HCT116 (cell line): ENCODE data around the gene GPAT3. TPM values are rescaled to one million over a fixed set of nuclear protein-coding genes. Genes with fewer than 3 reads are reported as not detected.

Experiments used
- ATAC-seq: fragments of 200-7000 bp; cut with Tn5 transposase; 2 replicates; pipeline ENCODE4 v1.9.1; 2020; ENCODE audit warnings: mild to moderate bottlenecking, moderate library complexity
- BruUV-seq: library from RNA; stranded (reverse); fragments of 400-500 nt; replicated peaks from 2 replicates; lab custom pipeline; 2021; lab: Mats Ljungman, UMichigan
- CTCF ChIA-PET: fragments of 300-600 bp; sonication (Branson Sonifier 250); formaldehyde crosslinking; loops from one replicate; lab custom pipeline; 2021; ENCODE audit warnings: antibody characterized with exemption; lab: Charles Lee
- POLR2A ChIA-PET: fragments of 300-600, 350-600 bp; sonication (Branson Sonifier 250); formaldehyde crosslinking; loops from one replicate; lab custom pipeline; 2021; ENCODE audit warnings: antibody characterized with exemption; lab: Charles Lee
- RAD21 ChIA-PET, 2 experiments: fragments of 300-600 bp; sonication (Branson Sonifier 250); formaldehyde crosslinking; loops; one replicate each; lab custom pipeline; 2023; ENCODE audit warnings: low total read pairs in 2 of 2; ENCODE audit not compliant: uncharacterized antibody in 2 of 2, unreplicated experiment in 2 of 2, low non-redundant PET in 1 of 2; lab: Charles Lee
- DNase-seq: peaks from one replicate; pipeline ENCODE4 v3.0.0-alpha.2; 2010; ENCODE audit warnings: low read depth, low spot score
- H2AFZ ChIP-seq: fragments of 200-600 bp; shearing (Covaris generic), sonication (generic); 2 replicates; pipeline ENCODE4 v1.6.1; 2017; ENCODE audit warnings: low read depth, mixed run types, mixed read lengths, antibody characterized with exemption, low read length; ENCODE audit not compliant: poor library complexity, severe bottlenecking
- H3K27ac ChIP-seq: 2 replicates; pipeline ENCODE4 v1.5.1; 2012; ENCODE audit warnings: low read depth, low read length
- H3K27me3 ChIP-seq: fragments of 200-600 bp; sonication (generic); 2 replicates; pipeline ENCODE4 v1.6.1; 2016; ENCODE audit warnings: mixed run types, low read length, mixed read lengths; ENCODE audit not compliant: insufficient read depth
- H3K36me3 ChIP-seq, 2 experiments: fragments of 200-500 bp in 1 of 2; fragments of 200-600 bp in 1 of 2; sonication (Bioruptor generic) in 1 of 2; sonication (generic) in 1 of 2; 2 replicates each; pipeline versions ENCODE4 v1.5.1 to v1.6.1; 2014 to 2016; ENCODE audit warnings: low read length in 2 of 2, inconsistent platforms in 1 of 2, mixed read lengths in 1 of 2, mixed run types in 1 of 2; ENCODE audit not compliant: insufficient read depth in 2 of 2, control insufficient read depth in 1 of 2
- H3K4me1 ChIP-seq, 2 experiments: fragments of 200-600 bp in 1 of 2; sonication (generic) in 1 of 2; 2 replicates each; pipeline versions ENCODE4 v1.5.1 to v1.6.1; 2012 to 2017; ENCODE audit warnings: low read length in 2 of 2, inconsistent platforms in 1 of 2, mild to moderate bottlenecking in 1 of 2, mixed read lengths in 1 of 2, mixed run types in 1 of 2, moderate library complexity in 1 of 2; ENCODE audit not compliant: insufficient read depth in 2 of 2, control insufficient read depth in 1 of 2
- H3K4me2 ChIP-seq: fragments of 200-600 bp; sonication (generic); 2 replicates; pipeline ENCODE4 v1.6.1; 2017; ENCODE audit warnings: mixed run types, low read length, mixed read lengths
- H3K4me3 ChIP-seq, 2 experiments: fragments of 200-600 bp in 1 of 2; sonication (generic) in 1 of 2; replicated peaks in 1 of 2; 2 replicates each; pipeline ENCODE4 v1.5.1; 2011 to 2016; ENCODE audit warnings: low read length in 2 of 2, control low read depth in 1 of 2, low read depth in 1 of 2, mild to moderate bottlenecking in 1 of 2, mixed read lengths in 1 of 2, mixed run types in 1 of 2
- H3K79me2 ChIP-seq: fragments of 200-600 bp; sonication (generic); 2 replicates; pipeline ENCODE4 v1.6.1; 2017; ENCODE audit warnings: mild to moderate bottlenecking, mixed run types, low read length, moderate library complexity, mixed read lengths; ENCODE audit not compliant: insufficient read depth
- H3K9ac ChIP-seq: fragments of 200-600 bp; sonication (generic); 2 replicates; pipeline ENCODE4 v1.6.1; 2016; ENCODE audit warnings: low read length, mixed read lengths
- H3K9me2 ChIP-seq: fragments of 200-600 bp; sonication (generic), shearing (Covaris generic); 2 replicates; pipeline ENCODE4 v1.6.1; 2017; ENCODE audit warnings: mixed run types, mild to moderate bottlenecking, moderate library complexity; ENCODE audit not compliant: insufficient read depth
- H3K9me3 ChIP-seq, 2 experiments: fragments of 200-500 bp in 1 of 2; fragments of 200-600 bp in 1 of 2; sonication (Bioruptor generic) in 1 of 2; sonication (generic) in 1 of 2; 2 replicates each; pipeline ENCODE4 v1.6.1; 2014 to 2017; ENCODE audit warnings: low read length in 2 of 2, mixed read lengths in 2 of 2, inconsistent platforms in 1 of 2, low read depth in 1 of 2, mild to moderate bottlenecking in 1 of 2, mixed run types in 1 of 2, moderate library complexity in 1 of 2; ENCODE audit not compliant: control insufficient read depth in 1 of 2, insufficient read depth in 1 of 2
- H4K20me1 ChIP-seq: fragments of 200-600 bp; sonication (generic), shearing (Covaris generic); 2 replicates; pipeline ENCODE4 v1.6.1; 2017; ENCODE audit warnings: mixed run types, mild to moderate bottlenecking, moderate library complexity; ENCODE audit not compliant: insufficient read depth
- CBX3 ChIP-seq: IDR thresholded peaks from 2 replicates; pipeline ENCODE4 v1.6.1; 2012; ENCODE audit warnings: low read depth
- CEBPB ChIP-seq: IDR thresholded peaks from 2 replicates; pipeline ENCODE4 v1.6.1; 2012; ENCODE audit warnings: low read depth
- EGR1 ChIP-seq: IDR thresholded peaks from 2 replicates; pipeline ENCODE4 v1.6.1; 2012; ENCODE audit warnings: low read depth
- EZH2 ChIP-seq: fragments of 200-600 bp; sonication (generic); IDR thresholded peaks from 2 replicates; pipeline ENCODE4 v1.6.1; 2017; ENCODE audit warnings: antibody characterized with exemption, mixed run types
- EZH2phosphoT487 ChIP-seq: fragments of 200-600 bp; IDR thresholded peaks from 2 replicates; pipeline ENCODE4 v1.6.1; 2018; ENCODE audit warnings: antibody characterized with exemption, borderline replicate concordance
- JUND ChIP-seq: IDR thresholded peaks from 2 replicates; pipeline ENCODE4 v1.6.1; 2012
- POLR2A ChIP-seq: IDR thresholded peaks from 2 replicates; pipeline ENCODE4 v1.7.0; 2011; ENCODE audit warnings: borderline replicate concordance; ENCODE audit not compliant: insufficient read depth, insufficient read length; ENCODE audit errors: extremely low read depth
- POLR2AphosphoS5 ChIP-seq: IDR thresholded peaks from 2 replicates; pipeline ENCODE4 v1.6.1; 2011; ENCODE audit warnings: mild to moderate bottlenecking, low read depth, low read length, moderate library complexity
- RAD21 ChIP-seq: IDR thresholded peaks from 2 replicates; pipeline ENCODE4 v1.6.1; 2012; ENCODE audit warnings: low read depth, mild to moderate bottlenecking
- SP1 ChIP-seq: IDR thresholded peaks from 2 replicates; pipeline ENCODE4 v1.6.1; 2012; ENCODE audit warnings: low read depth
- ZFX ChIP-seq: fragments of 450-650 bp; IDR thresholded peaks from 2 replicates; pipeline ENCODE4 v1.6.1; 2017
- intact Hi-C: fragments of 100-400 bp; cut with micrococcal nuclease; formaldehyde crosslinking; loops from 2 replicates; pipeline ENCODE4 v1.10.0; 2022
- total RNA-seq: library from RNA; stranded (reverse); gene quantifications from one replicate; pipeline ENCODE4 v1.2.1, GENCODE V29; 2021; ENCODE audit not compliant: unreplicated experiment
- TF ChIP-seq, protein P1 (sequence below): IDR thresholded peaks from 2 replicates; pipeline ENCODE4 v1.6.1; 2012
- TF ChIP-seq, protein P2 (sequence below): IDR thresholded peaks from 2 replicates; pipeline ENCODE4 v1.6.1; 2012
- TF ChIP-seq, protein P3 (sequence below): IDR thresholded peaks from 2 replicates; pipeline ENCODE4 v1.6.1; 2012; ENCODE audit warnings: low read depth

The GPAT3 gene
- total RNA-seq, 1 experiment from 2014 or later, result 36.7 TPM

DNA sequence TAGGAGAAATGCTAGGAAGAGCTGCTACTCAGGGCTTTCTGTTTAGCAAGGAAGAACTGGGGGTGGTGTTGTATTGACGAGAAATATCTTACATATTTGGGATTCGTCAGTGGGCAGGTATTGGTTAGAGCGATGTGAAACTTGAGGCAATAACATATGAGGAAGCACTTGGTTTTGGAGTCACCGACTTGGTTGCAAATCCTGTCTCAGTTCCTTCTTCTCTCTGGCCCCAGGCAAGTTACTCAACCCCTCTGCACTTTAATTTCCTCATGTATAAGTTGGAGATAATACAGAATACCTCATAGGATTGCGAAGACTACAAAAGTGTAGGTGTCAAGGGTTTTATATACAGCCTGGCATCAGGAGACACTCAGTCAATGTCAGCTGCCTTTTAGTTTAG lies 34.1 kb downstream of the GPAT3 start:
- ChIA-PET CTCF (no interaction called here), RAD21 (no interaction called here)
- DNase-seq, result no peak

More for the DNA sequence above, 34.1 kb downstream of the GPAT3 start:
- H3K27me3 ChIP-seq, result no peaks in the 10 kb centered on the region
- TF ChIP-seq CEBPB (no peak), CBX3 (no peak), EGR1 (no peak), JUND (no peak), EZH2 (no peak), ZFX (no peak), RAD21 (no peak), POLR2A (no peak), POLR2AphosphoS5 (no peak), EZH2phosphoT487 (no peak), SP1 (no peak)
- TF ChIP-seq, protein P1, sequence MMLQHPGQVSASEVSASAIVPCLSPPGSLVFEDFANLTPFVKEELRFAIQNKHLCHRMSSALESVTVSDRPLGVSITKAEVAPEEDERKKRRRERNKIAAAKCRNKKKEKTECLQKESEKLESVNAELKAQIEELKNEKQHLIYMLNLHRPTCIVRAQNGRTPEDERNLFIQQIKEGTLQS, result no peak
- TF ChIP-seq, protein P2, sequence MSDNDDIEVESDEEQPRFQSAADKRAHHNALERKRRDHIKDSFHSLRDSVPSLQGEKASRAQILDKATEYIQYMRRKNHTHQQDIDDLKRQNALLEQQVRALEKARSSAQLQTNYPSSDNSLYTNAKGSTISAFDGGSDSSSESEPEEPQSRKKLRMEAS, result no peak
- TF ChIP-seq, protein P3, sequence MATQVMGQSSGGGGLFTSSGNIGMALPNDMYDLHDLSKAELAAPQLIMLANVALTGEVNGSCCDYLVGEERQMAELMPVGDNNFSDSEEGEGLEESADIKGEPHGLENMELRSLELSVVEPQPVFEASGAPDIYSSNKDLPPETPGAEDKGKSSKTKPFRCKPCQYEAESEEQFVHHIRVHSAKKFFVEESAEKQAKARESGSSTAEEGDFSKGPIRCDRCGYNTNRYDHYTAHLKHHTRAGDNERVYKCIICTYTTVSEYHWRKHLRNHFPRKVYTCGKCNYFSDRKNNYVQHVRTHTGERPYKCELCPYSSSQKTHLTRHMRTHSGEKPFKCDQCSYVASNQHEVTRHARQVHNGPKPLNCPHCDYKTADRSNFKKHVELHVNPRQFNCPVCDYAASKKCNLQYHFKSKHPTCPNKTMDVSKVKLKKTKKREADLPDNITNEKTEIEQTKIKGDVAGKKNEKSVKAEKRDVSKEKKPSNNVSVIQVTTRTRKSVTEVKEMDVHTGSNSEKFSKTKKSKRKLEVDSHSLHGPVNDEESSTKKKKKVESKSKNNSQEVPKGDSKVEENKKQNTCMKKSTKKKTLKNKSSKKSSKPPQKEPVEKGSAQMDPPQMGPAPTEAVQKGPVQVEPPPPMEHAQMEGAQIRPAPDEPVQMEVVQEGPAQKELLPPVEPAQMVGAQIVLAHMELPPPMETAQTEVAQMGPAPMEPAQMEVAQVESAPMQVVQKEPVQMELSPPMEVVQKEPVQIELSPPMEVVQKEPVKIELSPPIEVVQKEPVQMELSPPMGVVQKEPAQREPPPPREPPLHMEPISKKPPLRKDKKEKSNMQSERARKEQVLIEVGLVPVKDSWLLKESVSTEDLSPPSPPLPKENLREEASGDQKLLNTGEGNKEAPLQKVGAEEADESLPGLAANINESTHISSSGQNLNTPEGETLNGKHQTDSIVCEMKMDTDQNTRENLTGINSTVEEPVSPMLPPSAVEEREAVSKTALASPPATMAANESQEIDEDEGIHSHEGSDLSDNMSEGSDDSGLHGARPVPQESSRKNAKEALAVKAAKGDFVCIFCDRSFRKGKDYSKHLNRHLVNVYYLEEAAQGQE, result no peak
- H3K4me1 ChIP-seq, result no peaks in the 10 kb centered on the region; a peak in 1 of 4 replicates
- BruUV-seq, result no TSS peak
- POLR2A ChIA-PET, result no interaction called here
- no peak overlapping the region for H3K4me2 ChIP-seq
- peaks cover 53% of the 10 kb centered on the region; the same call in 1 of the 2 replicates for H3K79me2 ChIP-seq
- no peak overlapping the region for H3K27ac ChIP-seq
- no peak for ATAC-seq
- no peaks in the 10 kb centered on the region for H3K36me3 ChIP-seq
- no peaks in the 10 kb centered on the region for H4K20me1 ChIP-seq
- H3K9ac ChIP-seq, result no peak overlapping the region
- H3K9me2 ChIP-seq, result no peaks in the 10 kb centered on the region
- no peak overlapping the region for H2AFZ ChIP-seq
- intact Hi-C loops, result no loop called here
- no peaks in the 10 kb centered on the region for H3K9me3 ChIP-seq
- H3K4me3 ChIP-seq, result no peak overlapping the region
